Cardiac septum (tissue), 1 donor: Measurements from ENCODE around the gene NUBP2. TPM values are rescaled to one million over a fixed set of nuclear protein-coding genes. Genes with fewer than 3 reads are reported as not detected.

Experiments
- DNase-seq: peaks from one replicate; pipeline ENCODE4 v3.0.0-alpha.2; 2020; ENCODE audit warnings: low spot score
- intact Hi-C: fragments of 100-400 bp; cut with DNase I; formaldehyde crosslinking; loops from one replicate; pipeline ENCODE4 v1.14.0; 2022
- total RNA-seq: library from RNA; stranded (reverse); fragmentation: NEBNext Ultra II Directional; extraction: Animal tissue kit (Norgen Biotek cat#: 25700); gene quantifications from one replicate; pipeline ENCODE4 v1.2.1, GENCODE V29; 2021
- donor health status: DM: no; HTN: no; CAD: no.

NUBP2 gene
- total RNA-seq, 1 donor from 2014 or later = 32.3 TPM

GRCh38 chr16:1819611-1820010 lies 36.9 kb downstream of the NUBP2 start:
- no peak for DNase-seq
- intact Hi-C loops = loop anchor here (5.0 kb wide), 1 partner anchor 32 kb away; no protein-coding TSS in a partner anchor

- intact Hi-C loops = loop anchor here (5.0 kb wide), 1 partner anchor 33 kb away; no protein-coding TSS in a partner anchor
- DNase-seq = no peak
Measured at GRCh38 chr16:1820096-1820945, 37.6 kb downstream of the NUBP2 start.

- intact Hi-C loops = loop anchor here (5.0 kb wide), 1 partner anchor 34 kb away; no protein-coding TSS in a partner anchor
- no peak for DNase-seq
Measured at GRCh38 chr16:1820946-1821290, 38.2 kb downstream of the NUBP2 start.

GRCh38 chr16:1821861-1822611 lies 39.3 kb downstream of the NUBP2 start:
- intact Hi-C loops = loop anchor here (5.0 kb wide), 1 partner anchor 35 kb away; no protein-coding TSS in a partner anchor
- no peak for DNase-seq

GRCh38 chr16:1822801-1823200 lies 40.0 kb downstream of the NUBP2 start:
- intact Hi-C loops = loop anchor here (5.0 kb wide), 1 partner anchor 36 kb away; no protein-coding TSS in a partner anchor

GRCh38 chr16:1823821-1824220 lies 41.1 kb downstream of the NUBP2 start:
- intact Hi-C loops = loop anchor here (5.0 kb wide), 1 partner anchor 37 kb away; no protein-coding TSS in a partner anchor

More at GRCh38 chr16:1822801-1823200, 40.0 kb downstream of the NUBP2 start:
- DNase-seq = no peak

GRCh38 chr16:1825381-1825863 lies 42.7 kb downstream of the NUBP2 start:
- no peak for DNase-seq
- intact Hi-C loops = loop anchor here (5.0 kb wide), 1 partner anchor 348 kb away; the partner anchor contains the start of gene CLCN7

More at GRCh38 chr16:1823821-1824220, 41.1 kb downstream of the NUBP2 start:
- no peak for DNase-seq

- peak; percentile 86 for DNase-seq
- intact Hi-C loops = loop anchor here (5.0 kb wide), 1 partner anchor 349 kb away; the partner anchor contains the start of gene CLCN7
Measured at GRCh38 chr16:1825864-1826690, 43.3 kb downstream of the NUBP2 start.

GRCh38 chr16:1826691-1827573 lies 44.2 kb downstream of the NUBP2 start, which contains the start of the genes FAHD1 and HAGH:
Gene FAHD1, plus strand, starts transcription at chr16:1827206. Its CDS starts 33 bp downstream, at chr16:1827239.
Gene HAGH, minus strand, starts transcription at chr16:1826825. Its CDS starts 38 bp downstream, at chr16:1826787.
- peak; percentile 97 for DNase-seq
- intact Hi-C loops = loop anchor here (5.0 kb wide), 1 partner anchor 350 kb away; the partner anchor contains the start of gene CLCN7

- no peak for DNase-seq
- intact Hi-C loops = loop anchor here (5.0 kb wide), 1 partner anchor 352 kb away; the partner anchor contains the start of gene CLCN7
Measured at GRCh38 chr16:1828645-1829410, 46.1 kb downstream of the NUBP2 start.

GRCh38 chr16:1830213-1830612 lies 47.5 kb downstream of the NUBP2 start:
- DNase-seq = no peak
- intact Hi-C loops = no loop called here

GRCh38 chr16:1831186-1832075 lies 48.7 kb downstream of the NUBP2 start:
- DNase-seq = no peak
- intact Hi-C loops = no loop called here

GRCh38 chr16:1832838-1833454 lies 50.2 kb downstream of the NUBP2 start:
- intact Hi-C loops = no loop called here
- no peak for DNase-seq

- no peak for DNase-seq
- intact Hi-C loops = no loop called here
Measured at GRCh38 chr16:1834096-1834495, 51.3 kb downstream of the NUBP2 start.
